GM21367 (cell line): ENCODE data around the gene ST3GAL5.

ENCODE experiments used
- ATAC-seq: cut with Tn5 transposase; IDR thresholded peaks from one replicate; pipeline ENCODE4 v1.9.1; 2021; ENCODE audit not compliant: unreplicated experiment

ST3GAL5 gene

GRCh38 chr2:85867556-85868292 lies 21.1 kb downstream of the ST3GAL5 start:
- no peak for ATAC-seq

GRCh38 chr2:85867121-85867520 lies 21.7 kb downstream of the ST3GAL5 start:
- no peak for ATAC-seq

GRCh38 chr2:85866165-85866659 lies 22.6 kb downstream of the ST3GAL5 start:
- no peak for ATAC-seq

GRCh38 chr2:85865539-85866164 lies 23.1 kb downstream of the ST3GAL5 start:
- peak; percentile 48 for ATAC-seq

DNA sequence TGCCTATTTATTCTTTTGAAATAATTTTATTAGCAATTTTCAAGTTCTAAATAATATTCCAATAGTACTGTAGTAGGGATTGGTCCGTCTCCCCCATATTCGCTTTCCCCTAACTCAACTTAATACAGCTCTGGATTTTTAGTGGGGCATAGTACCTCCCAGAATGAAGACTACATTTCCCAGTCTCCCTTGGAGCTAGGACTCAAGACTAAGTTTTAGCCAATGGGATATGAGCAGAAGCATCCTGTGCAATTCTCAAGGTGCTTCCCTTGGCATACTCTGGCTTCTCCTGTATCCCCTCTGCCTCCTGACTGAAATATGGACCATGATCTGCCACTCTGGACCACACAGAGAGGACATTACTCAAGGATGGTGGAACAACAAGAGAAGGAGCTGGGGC lies 24.1 kb downstream of the ST3GAL5 start:
- ATAC-seq = no peak

- no peak for ATAC-seq
Measured at GRCh38 chr2:85862426-85862825, 26.4 kb downstream of the ST3GAL5 start.

DNA sequence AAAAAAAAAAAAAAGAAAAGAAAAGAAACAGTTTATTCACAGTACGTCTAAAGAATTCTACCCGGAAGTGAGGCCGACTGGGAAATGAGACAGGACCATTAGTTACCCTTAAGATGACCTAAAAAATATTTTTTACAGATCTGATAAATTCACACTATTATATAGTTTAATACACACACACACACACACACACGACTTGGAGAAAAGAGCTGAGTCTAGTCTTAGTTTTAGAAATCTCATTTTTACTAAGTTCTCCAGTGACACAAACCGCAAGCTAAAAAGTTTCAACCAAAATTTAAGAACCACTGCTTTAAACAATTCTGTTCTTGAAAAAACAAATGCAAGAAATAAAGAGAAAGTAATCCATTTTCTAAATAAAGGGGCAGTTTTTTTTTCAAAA lies 27.1 kb downstream of the ST3GAL5 start:
- no peak for ATAC-seq

DNA sequence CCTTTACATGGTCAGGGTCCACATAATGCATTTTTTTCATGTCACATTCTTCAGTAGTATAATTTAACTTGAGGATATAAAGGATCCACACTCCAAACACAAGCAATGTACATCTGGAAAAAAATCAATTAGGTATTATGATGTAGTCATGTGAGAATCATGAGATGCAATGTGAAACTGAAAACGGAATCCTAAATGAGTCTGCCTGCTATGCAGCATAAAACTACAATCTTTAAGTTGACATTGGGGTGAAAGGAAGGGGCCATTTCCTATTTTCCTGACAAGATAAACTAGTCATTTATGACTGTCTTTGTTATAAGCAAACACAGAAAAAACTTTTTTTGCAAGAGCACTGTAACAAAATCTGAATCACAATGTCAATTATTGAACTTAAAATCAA lies 27.6 kb downstream of the ST3GAL5 start:
- peak; percentile 49 for ATAC-seq

DNA sequence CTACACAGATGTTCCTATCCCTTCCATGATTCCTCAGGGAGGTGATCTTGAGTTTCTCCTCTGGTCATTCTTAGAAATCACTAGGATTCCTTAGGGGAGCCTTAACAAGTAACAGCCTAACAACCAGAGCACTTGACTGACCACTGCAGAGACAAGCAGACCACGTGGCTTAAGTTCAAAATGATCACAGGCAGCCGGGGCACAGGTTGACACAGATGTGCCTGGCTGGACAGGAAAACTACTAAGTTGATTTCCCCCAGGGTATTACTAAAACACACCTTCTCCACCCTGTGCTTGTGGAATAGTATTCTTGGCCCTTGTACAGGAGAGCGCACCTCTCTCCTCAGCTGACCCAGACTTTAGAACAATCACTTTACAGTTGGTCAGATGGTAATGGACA lies 29.9 kb downstream of the ST3GAL5 start:
- no peak for ATAC-seq

DNA sequence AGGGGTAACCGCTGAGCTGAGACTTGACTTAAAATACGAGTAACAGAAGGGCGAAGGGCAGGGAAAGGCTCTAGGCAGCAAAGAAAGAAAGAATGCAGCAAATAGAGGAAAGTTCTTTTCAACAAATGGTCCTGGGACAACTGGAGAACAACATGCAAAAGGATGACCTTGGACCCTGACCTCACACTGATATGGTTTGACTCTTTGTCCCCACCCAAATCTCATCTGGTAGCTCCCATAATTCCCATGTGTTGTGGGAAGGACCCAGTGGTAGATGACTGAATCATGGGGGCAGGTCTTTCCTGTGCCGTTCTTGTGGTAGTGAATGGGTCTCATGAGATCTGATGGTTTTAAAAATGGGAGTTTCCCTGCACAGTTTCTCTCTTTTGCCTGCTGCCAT lies 33.9 kb downstream of the ST3GAL5 start:
- no peak for ATAC-seq

DNA sequence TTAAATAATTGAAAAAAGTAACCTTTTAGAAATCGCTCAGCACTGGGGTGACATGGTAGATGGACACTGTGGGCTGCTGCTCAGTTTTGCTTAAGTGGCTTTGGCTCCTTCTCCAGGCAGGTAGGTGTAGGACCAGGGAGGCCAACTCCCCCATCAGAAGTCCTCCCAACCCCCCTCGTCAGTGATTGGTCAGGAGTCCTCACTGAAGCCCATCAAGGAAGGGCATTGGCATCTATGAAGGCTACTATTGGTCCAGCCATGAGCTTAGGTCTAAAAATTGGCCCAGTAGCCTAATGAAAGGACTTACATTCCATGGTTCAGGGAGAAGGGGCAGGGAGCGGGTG lies 34.7 kb downstream of the ST3GAL5 start:
- no peak for ATAC-seq

- ATAC-seq = peak; percentile 62
Measured at GRCh38 chr2:85853499-85854165, 35.2 kb downstream of the ST3GAL5 start.

DNA sequence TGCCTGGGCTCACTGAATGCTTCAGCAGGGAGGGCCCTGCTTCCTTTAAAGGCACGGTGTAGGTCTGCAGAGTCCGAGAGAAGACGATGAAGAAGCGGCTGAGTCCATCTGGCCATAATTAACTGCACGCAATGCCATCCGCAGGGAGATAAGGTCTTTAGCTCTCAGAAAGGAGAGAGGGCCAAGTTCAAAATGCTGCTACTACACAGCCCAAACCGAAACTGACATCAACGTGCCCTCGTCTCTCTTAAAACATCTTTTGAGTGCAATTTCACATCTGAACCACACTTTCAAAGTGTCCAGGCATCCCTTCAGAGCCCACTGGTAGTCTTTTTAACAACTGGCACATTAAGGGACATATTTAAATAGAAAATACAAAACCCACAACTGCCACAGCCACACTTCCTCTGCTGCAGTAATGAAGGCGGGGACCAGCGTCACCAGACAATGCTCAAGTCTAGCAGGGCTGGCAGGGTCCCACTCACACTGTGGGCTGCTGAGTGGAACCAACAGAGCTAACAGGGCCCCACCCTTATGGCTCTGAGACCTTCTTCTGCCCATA lies 35.8 kb downstream of the ST3GAL5 start:
- peak; percentile 62 for ATAC-seq

DNA sequence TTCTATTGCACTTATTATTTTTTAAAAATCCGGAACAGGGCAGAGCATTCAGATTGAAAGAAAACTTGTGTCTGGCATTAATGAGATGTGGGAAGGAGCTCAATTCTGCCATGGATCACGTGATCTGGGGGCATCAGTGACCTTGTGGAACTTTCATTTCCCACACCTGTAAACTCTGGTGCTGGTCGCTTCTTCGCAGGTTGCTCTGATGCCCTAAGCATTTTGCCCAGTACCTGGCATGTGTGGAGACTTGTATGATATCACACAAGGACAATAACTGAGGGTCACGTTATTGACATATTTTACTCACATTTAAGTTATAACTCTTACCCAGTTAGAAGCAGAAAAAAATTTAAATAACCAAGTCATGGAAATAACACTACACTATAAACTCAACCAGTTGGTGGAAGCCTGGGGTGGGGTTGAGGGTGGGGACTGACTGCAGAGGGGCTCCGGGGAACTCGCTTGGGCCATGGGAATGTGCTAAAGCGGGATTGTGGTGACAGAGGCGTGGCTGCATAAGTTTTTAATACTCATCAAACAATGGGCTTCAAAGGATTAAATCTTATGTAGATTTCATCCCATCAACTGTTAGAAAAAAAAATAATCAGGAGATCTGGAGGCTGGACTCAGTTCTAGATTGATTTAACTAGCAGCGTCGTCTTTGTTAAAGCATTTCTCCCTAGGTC lies 36.5 kb downstream of the ST3GAL5 start:
- ATAC-seq = no peak

GRCh38 chr2:85851253-85852151 lies 37.3 kb downstream of the ST3GAL5 start:
- no peak for ATAC-seq

DNA sequence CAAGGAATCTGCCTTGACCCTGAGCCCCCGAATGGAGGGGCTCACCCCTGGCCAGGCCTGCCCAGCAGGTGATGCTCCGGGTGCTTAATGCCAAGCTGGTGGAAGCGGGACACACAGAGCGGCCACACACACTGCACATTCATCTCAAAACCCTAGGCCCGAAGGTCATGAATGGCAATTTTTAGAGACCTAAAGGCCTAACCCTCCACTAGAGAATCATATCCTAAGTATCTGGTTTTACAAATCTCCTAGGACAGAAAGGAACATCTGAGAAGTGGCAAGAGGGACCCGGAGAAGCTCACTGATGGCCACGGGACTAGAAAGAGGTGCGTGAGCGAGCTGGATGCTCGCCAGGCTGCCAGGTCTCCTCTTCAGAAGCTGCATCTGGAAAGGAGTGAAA lies 38.3 kb downstream of the ST3GAL5 start:
- ATAC-seq = no peak

- ATAC-seq = no peak
Measured at GRCh38 chr2:85847051-85847588, 41.7 kb downstream of the ST3GAL5 start.

GRCh38 chr2:85846411-85846810 lies 42.4 kb downstream of the ST3GAL5 start:
- no peak for ATAC-seq

GRCh38 chr2:85844486-85844885 lies 44.3 kb downstream of the ST3GAL5 start:
- no peak for ATAC-seq

DNA sequence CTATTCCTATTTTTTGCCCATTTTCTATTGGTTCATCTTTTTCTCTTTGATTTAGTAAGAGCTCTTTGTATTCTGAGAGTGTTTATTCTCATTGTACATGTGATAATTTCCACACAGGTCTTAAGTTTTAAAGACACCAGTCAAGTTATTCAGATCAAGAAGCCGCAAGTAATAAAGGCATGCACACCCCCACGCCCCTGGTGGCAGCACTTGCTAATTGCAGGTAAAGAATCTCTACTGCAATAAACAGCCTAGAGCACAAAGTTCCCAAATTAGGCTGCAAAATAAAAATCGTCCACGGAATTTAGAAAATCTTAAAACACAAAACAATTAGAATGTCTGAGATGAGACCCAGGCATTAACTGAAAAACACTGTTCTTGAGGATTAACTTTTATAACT lies 45.2 kb downstream of the ST3GAL5 start:
- no peak for ATAC-seq
